OCI-LY3 (cell line): ENCODE measurements around the gene ATG14.

Experiments used
- H2AFZ ChIP-seq: fragments of 200-600, 300-600 bp; shearing (Covaris generic); 2 replicates; pipeline ENCODE4 v1.6.0; 2014; ENCODE audit warnings: antibody characterized with exemption, low read depth, low read length
- H3K27ac ChIP-seq: fragments of 200-600, 300-600 bp; sonication (generic); 2 replicates; pipeline ENCODE4 v1.5.1; 2014; ENCODE audit warnings: mild to moderate bottlenecking, low read length, moderate library complexity, mixed read lengths
- H3K27me3 ChIP-seq: fragments of 200-600, 300-600 bp; sonication (generic); 2 replicates; pipeline ENCODE4 v1.6.1; 2014; ENCODE audit warnings: low read depth, low read length, mixed read lengths
- H3K36me3 ChIP-seq: fragments of 200-600, 300-600 bp; sonication (generic); replicated peaks from 2 replicates; pipeline ENCODE3; 2014; ENCODE audit warnings: low read depth, low read length, mixed read lengths
- H3K4me1 ChIP-seq: fragments of 300-600, 200-600 bp; sonication (generic); 2 replicates; pipeline ENCODE4 v1.6.1; 2014; ENCODE audit warnings: low read length, mixed read lengths
- H3K4me2 ChIP-seq: fragments of 200-600, 300-600 bp; sonication (generic); 2 replicates; pipeline ENCODE4 v1.6.1; 2014; ENCODE audit warnings: low read length, mixed read lengths
- H3K4me3 ChIP-seq: fragments of 300-600, 200-600 bp; sonication (generic); 2 replicates; pipeline ENCODE4 v1.5.1; 2014; ENCODE audit warnings: antibody characterized with exemption, mild to moderate bottlenecking, low read length, moderate library complexity
- H3K79me2 ChIP-seq: fragments of 300-600, 200-600 bp; shearing (Covaris generic); 2 replicates; pipeline ENCODE4 v1.6.1; 2014; ENCODE audit warnings: mild to moderate bottlenecking, low read length, mixed read lengths
- H3K9ac ChIP-seq: fragments of 300-600, 200-600 bp; shearing (Covaris generic); 2 replicates; pipeline ENCODE4 v1.6.0; 2014; ENCODE audit warnings: mild to moderate bottlenecking, low read length, moderate library complexity
- H3K9me3 ChIP-seq: fragments of 200-600, 300-600 bp; shearing (Covaris generic); 2 replicates; pipeline ENCODE4 v1.6.1; 2014; ENCODE audit warnings: low read length, mixed read lengths; ENCODE audit not compliant: insufficient read depth
- H4K20me1 ChIP-seq: fragments of 200-600, 300-600 bp; sonication (generic); 2 replicates; pipeline ENCODE4 v1.6.1; 2016; ENCODE audit warnings: low read length, mixed read lengths; ENCODE audit not compliant: insufficient read depth
- CTCF ChIP-seq: fragments of 200-600, 300-600 bp; sonication (generic); IDR thresholded peaks from 2 replicates; pipeline ENCODE4 v1.5.1; 2014; ENCODE audit warnings: antibody characterized with exemption, low read length, low read depth
- EZH2phosphoT487 ChIP-seq: fragments of 200-600 bp; shearing (Covaris generic); IDR thresholded peaks from 2 replicates; pipeline ENCODE4 v1.6.1; 2018; ENCODE audit warnings: antibody characterized with exemption, mixed run types, low read depth

The ATG14 gene

GRCh38 chr14:55370883-55371455 lies 40.7 kb downstream of the ATG14 start:
- Histone ChIP-seq H3K9me3 (no peaks in the 10 kb centered on the region), H3K4me3 (no peak overlapping the region), H3K4me2 (no peak overlapping the region), H3K36me3 (peaks cover 17% of the 10 kb centered on the region), H3K4me1 (no peaks in the 10 kb centered on the region), H3K27me3 (no peaks in the 10 kb centered on the region), H2AFZ (no peak overlapping the region), H3K27ac (no peak overlapping the region), H4K20me1 (no peaks in the 10 kb centered on the region), H3K79me2 (no peaks in the 10 kb centered on the region), H3K9ac (no peak overlapping the region)
- TF ChIP-seq EZH2phosphoT487 (no peak), CTCF (no peak)

- H3K9ac ChIP-seq = no peak overlapping the region
- TF ChIP-seq EZH2phosphoT487 (no peak), CTCF (no peak)
Observed at GRCh38 chr14:55366271-55366670, 45.4 kb downstream of the ATG14 start.

GRCh38 chr14:55361190-55361589 lies 50.4 kb downstream of the ATG14 start:
- H3K79me2 ChIP-seq = no peaks in the 10 kb centered on the region
- H3K27ac ChIP-seq = no peak overlapping the region
- no peak overlapping the region for H2AFZ ChIP-seq
- H3K4me3 ChIP-seq = no peak overlapping the region
- H4K20me1 ChIP-seq = no peaks in the 10 kb centered on the region; the same call in 1 of the 2 replicates
- H3K36me3 ChIP-seq = no peaks in the 10 kb centered on the region
- no peaks in the 10 kb centered on the region for H3K27me3 ChIP-seq
- H3K4me2 ChIP-seq = no peak overlapping the region
- no peaks in the 10 kb centered on the region for H3K4me1 ChIP-seq
- no peak overlapping the region for H3K9ac ChIP-seq
- no peaks in the 10 kb centered on the region for H3K9me3 ChIP-seq
- TF ChIP-seq EZH2phosphoT487 = no peak
- no peak for TF ChIP-seq CTCF

More at GRCh38 chr14:55366271-55366670, 45.4 kb downstream of the ATG14 start:
- peaks cover 14% of the 10 kb centered on the region for H3K36me3 ChIP-seq
- H3K4me1 ChIP-seq = no peaks in the 10 kb centered on the region
- no peak overlapping the region for H3K27ac ChIP-seq
- H3K79me2 ChIP-seq = no peaks in the 10 kb centered on the region
- H3K9me3 ChIP-seq = no peaks in the 10 kb centered on the region
- H3K4me3 ChIP-seq = no peak overlapping the region
- no peak overlapping the region for H3K4me2 ChIP-seq
- H4K20me1 ChIP-seq = no peaks in the 10 kb centered on the region; the same call in 1 of the 2 replicates
- no peak overlapping the region for H2AFZ ChIP-seq
- H3K27me3 ChIP-seq = no peaks in the 10 kb centered on the region

- Histone ChIP-seq H3K4me2 (no peak overlapping the region), H3K4me1 (peaks cover 2% of the 10 kb centered on the region; the same call in 1 of the 2 replicates), H3K27ac (no peak overlapping the region), H3K36me3 (peaks cover 4% of the 10 kb centered on the region), H3K27me3 (no peaks in the 10 kb centered on the region), H4K20me1 (no peaks in the 10 kb centered on the region; the same call in 1 of the 2 replicates), H3K79me2 (no peaks in the 10 kb centered on the region), H3K4me3 (no peak overlapping the region), H3K9me3 (no peaks in the 10 kb centered on the region), H3K9ac (no peak overlapping the region), H2AFZ (no peak overlapping the region)
- TF ChIP-seq CTCF = no peak
- no peak for TF ChIP-seq EZH2phosphoT487
Observed at GRCh38 chr14:55359307-55359706, 52.3 kb downstream of the ATG14 start.
